Measurements from ENCODE around the gene MRPL21. TPM values are rescaled to one million over a fixed set of nuclear protein-coding genes. Genes with fewer than 3 reads are reported as not detected.
A peak's percentile ranks its signal among the peaks of the same experiment; 100 is the strongest.

The MRPL21 gene
- total RNA-seq, 1 experiment from 2014 or later = 138 TPM

DNA sequence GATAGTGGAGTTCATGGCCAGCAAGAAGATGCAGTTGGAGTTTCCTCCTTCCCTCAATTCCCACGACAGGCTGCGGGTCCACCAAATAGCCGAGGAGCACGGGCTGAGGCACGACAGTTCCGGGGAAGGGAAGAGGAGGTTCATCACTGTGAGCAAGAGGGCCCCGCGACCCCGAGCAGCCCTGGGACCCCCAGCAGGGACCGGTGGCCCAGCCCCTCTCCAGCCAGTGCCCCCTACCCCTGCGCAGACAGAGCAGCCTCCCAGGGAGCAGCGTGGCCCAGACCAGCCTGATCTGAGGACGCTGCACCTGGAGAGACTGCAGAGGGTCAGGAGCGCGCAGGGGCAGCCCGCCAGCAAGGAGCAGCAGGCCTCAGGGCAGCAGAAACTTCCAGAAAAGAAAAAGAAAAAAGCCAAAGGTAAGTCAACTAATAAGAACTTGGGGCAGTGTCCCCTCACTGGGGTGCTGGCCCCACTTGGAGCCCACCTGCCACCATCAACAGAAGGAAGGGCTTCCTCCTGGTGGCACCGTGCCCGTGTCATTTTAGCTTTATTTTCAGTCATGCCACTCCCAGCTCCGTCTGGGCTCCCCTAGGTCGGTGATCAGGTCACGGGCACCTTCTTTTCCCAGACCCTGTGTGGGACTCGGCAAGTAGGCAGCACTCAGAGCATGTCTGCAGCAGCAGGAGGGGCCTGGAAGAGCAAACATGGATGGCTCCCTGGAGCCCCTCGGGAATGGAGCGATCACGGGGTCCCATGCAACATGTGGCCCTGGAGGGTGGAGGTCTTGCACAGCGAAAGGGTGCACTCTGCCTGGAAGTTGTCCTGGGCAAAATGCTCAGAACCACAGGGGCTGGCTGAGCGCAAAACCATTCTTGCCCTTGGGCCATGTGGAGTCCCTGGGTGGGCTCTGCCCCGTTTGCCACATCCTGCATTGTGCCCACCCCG, 33.3 kb upstream of the MRPL21 start:
- Histone ChIP-seq H3K36me3 (peaks cover 13% of the 10 kb centered on the region), H3K4me3 (no peak overlapping the region), H3K27me3 (no peaks in the 10 kb centered on the region), H3K9me3 (no peaks in the 10 kb centered on the region)
- DNase-seq = no peak

- Histone ChIP-seq H3K27me3 (no peaks in the 10 kb centered on the region), H3K9me3 (no peaks in the 10 kb centered on the region), H3K36me3 (peaks cover 13% of the 10 kb centered on the region), H3K4me3 (no peak overlapping the region)
- DNase-seq = no peak
Observed at GRCh38 chr11:68936358-68936636, 32.7 kb upstream of the MRPL21 start.

DNA sequence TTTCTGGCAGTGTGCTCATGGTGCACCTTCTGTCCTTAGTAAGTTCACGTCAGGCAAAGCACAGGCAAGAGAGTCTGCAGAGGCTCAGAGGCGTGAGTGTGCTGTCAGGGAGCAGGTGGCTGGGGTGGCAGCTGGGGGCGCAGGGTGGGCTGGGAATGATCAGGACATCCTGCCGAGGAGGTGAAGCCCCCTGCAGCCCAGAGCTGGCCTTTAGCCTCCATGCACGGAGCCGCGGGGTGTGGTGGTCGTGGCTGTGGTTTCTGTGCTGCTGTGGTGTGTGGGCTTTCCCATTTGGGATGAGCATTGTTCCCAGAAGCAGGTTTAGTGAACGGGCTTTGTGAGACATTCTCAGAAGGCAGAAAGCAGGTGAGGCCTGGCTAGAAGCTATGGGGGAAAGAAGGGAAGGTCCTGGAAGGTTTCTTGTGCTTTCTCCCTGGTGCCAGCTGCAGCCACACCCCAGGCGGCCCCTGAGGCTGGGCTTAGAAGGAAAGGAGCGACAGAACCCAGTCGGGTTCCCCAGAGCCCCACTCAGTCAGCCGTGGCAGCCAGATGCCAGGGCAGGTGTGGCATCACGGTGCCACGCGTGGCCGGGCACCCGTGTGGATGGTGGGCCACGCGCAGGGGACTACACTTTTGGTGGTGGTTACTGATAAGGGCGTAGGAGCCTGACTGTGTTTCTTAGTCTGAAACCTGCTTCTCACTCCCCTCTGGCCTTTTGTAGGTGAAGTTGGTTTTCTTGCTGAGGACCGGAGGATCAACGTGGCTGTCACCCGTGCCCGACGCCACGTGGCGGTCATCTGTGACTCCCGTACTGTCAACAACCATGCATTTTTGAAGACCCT, 32.1 kb upstream of the MRPL21 start:
- DNase-seq = no peak
- Histone ChIP-seq H3K36me3 (peaks cover 13% of the 10 kb centered on the region), H3K4me3 (no peak overlapping the region), H3K27me3 (no peaks in the 10 kb centered on the region), H3K9me3 (no peaks in the 10 kb centered on the region)

DNA sequence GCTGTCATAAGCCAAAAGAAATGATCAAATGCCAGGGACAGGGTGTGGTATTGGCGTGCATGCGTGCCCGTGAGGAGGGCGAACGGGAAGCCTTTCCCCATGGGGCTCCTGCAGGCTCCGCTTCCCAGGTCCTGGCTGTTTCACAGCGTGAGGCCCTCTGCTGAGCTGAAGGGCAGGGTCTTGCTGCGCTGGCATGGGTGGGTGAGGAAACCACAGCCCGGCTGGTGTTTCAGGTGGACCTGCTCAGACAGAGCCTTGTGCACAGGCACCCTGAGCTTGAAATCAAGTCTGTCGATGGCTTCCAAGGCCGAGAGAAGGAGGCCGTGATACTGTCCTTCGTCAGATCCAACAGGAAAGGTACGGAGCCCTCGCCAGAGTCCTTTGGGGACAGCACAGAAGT, 31.4 kb upstream of the MRPL21 start:
- no peaks in the 10 kb centered on the region for H3K27me3 ChIP-seq
- H3K9me3 ChIP-seq = no peaks in the 10 kb centered on the region
- peaks cover 16% of the 10 kb centered on the region for H3K36me3 ChIP-seq
- no peak for DNase-seq
- H3K4me3 ChIP-seq = no peak overlapping the region

- peaks cover 18% of the 10 kb centered on the region for H3K36me3 ChIP-seq
- H3K27me3 ChIP-seq = no peaks in the 10 kb centered on the region
- no peaks in the 10 kb centered on the region for H3K9me3 ChIP-seq
- H3K4me3 ChIP-seq = no peak overlapping the region
- DNase-seq = no peak
Observed at GRCh38 chr11:68934666-68935065, 31.0 kb upstream of the MRPL21 start.

DNA sequence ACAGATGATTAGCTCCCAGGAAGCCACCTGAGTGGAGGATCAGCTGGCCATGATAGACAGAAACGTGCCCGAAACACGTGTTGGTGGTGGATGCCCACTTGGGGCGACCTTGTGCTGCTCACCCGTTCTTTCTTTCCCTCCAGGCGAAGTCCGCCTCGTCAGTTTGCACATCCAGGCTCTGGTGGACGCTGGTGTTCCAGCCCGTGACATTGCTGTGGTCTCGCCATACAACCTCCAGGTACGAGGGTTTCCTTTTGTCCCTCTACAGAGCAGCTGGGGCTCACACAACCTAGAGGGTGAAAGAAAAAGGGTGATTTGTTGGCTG, 30.7 kb upstream of the MRPL21 start:
- Histone ChIP-seq H3K27me3 (no peaks in the 10 kb centered on the region), H3K4me3 (no peak overlapping the region), H3K9me3 (no peaks in the 10 kb centered on the region), H3K36me3 (peaks cover 20% of the 10 kb centered on the region)
- DNase-seq = no peak

DNA sequence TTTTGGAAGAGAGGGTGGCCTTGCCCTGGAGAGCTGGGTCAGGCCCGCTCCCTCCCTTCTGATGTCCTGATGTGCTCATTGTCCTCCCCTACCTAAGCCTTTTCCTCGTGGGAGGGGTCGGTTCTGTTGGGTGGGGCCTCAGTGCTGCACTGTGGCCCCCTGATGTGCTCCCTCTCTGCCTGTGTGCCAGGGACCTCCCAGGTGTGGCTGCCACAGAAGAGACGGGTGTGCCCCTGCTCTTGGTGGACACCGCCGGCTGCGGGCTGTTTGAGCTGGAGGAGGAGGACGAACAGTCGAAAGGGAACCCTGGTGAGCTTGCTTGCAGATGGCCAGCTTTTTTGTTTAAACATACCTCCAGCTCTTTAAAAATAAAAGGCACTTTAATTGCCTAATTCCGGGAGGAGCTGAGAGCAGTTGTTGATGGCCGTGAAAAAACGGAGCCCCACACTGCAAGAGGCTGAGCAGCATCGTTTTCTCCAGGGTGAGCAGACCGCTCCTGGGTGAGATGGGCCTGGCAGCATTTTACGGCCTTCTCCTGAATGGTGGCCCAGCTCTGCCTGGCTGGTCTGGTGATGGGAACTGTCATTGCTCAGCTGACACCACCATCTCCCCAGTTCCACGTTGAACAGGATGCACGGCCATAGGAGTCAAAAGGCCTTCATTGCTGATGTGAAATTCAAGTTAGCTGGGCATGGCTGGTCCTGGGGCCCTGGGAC, 30.1 kb upstream of the MRPL21 start:
- Histone ChIP-seq H3K36me3 (peaks cover 23% of the 10 kb centered on the region), H3K27me3 (no peaks in the 10 kb centered on the region), H3K4me3 (no peak overlapping the region), H3K9me3 (no peaks in the 10 kb centered on the region)
- DNase-seq = no peak

DNA sequence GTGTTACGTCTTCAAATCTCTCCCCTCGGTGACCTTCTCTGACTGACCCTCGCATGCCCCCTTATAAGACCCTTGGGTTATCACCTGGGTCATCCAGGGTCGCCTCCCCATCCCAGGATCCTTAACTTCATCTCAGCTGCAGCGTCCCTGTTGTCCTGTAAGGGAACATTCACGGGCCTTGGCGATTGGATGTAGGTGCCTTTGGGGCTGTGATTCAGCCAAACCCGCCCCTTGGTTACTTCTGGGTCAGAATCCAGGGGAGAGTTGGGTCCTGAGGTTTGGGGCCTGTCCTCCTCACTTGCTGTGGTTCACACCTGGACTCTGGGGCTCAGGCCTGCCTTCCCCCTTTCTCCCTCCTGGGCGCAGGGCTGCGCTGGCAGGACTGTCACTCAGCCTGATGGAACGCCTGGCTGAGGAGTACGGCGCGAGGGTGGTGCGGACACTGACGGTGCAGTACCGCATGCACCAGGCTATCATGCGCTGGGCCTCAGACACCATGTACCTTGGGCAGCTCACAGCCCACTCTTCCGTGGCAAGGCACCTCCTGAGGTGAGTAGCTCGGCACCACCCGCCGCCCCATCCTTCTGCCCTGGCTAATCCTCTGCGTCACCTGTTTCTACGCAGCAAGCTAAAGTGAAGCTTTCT, 29.4 kb upstream of the MRPL21 start:
- no peaks in the 10 kb centered on the region for H3K9me3 ChIP-seq
- no peak for DNase-seq
- H3K36me3 ChIP-seq = peaks cover 30% of the 10 kb centered on the region
- H3K27me3 ChIP-seq = no peaks in the 10 kb centered on the region
- H3K4me3 ChIP-seq = no peak overlapping the region

- Histone ChIP-seq H3K4me3 (no peak overlapping the region), H3K9me3 (no peaks in the 10 kb centered on the region), H3K36me3 (peaks cover 33% of the 10 kb centered on the region), H3K27me3 (no peaks in the 10 kb centered on the region)
- peak; percentile 69 for DNase-seq
Observed at GRCh38 chr11:68932358-68932757, 28.7 kb upstream of the MRPL21 start.

DNA sequence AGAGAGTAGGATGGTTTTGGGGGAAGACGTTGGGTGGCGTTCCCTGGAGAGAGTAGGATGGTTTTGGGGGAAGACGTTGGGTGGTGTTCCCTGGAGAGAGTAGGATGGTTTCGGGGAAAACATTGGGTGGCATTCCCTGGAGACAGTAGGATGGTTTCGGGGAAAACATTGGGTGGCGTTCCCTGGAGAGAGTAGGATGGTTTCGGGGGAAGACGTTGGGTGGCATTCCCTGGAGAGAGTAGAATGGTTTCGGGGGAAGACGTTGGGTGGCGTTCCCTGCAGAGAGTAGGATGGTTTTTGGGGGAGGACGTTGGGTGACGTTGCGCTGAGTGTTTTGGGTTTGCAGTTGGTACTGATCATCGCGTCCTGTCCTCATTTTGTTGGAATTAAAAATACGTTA, 28.3 kb upstream of the MRPL21 start:
- H3K36me3 ChIP-seq = peaks cover 33% of the 10 kb centered on the region
- H3K9me3 ChIP-seq = no peaks in the 10 kb centered on the region
- no peaks in the 10 kb centered on the region for H3K27me3 ChIP-seq
- DNase-seq = no peak
- no peak overlapping the region for H3K4me3 ChIP-seq

- Histone ChIP-seq H3K36me3 (peaks cover 33% of the 10 kb centered on the region), H3K27me3 (no peaks in the 10 kb centered on the region), H3K9me3 (no peaks in the 10 kb centered on the region), H3K4me3 (no peak overlapping the region)
- DNase-seq = no peak
Observed at GRCh38 chr11:68930991-68931855, 27.6 kb upstream of the MRPL21 start.

GRCh38 chr11:68929706-68930570, 26.3 kb upstream of the MRPL21 start:
- DNase-seq = no peak
- H3K4me3 ChIP-seq = no peak overlapping the region
- H3K36me3 ChIP-seq = peaks cover 45% of the 10 kb centered on the region
- no peaks in the 10 kb centered on the region for H3K27me3 ChIP-seq
- peaks cover 9% of the 10 kb centered on the region for H3K9me3 ChIP-seq

- Histone ChIP-seq H3K27me3 (no peaks in the 10 kb centered on the region), H3K9me3 (peaks cover 13% of the 10 kb centered on the region), H3K4me3 (no peak overlapping the region), H3K36me3 (peaks cover 53% of the 10 kb centered on the region)
- DNase-seq = no peak
Observed at GRCh38 chr11:68929135-68929534, 25.5 kb upstream of the MRPL21 start.

DNA sequence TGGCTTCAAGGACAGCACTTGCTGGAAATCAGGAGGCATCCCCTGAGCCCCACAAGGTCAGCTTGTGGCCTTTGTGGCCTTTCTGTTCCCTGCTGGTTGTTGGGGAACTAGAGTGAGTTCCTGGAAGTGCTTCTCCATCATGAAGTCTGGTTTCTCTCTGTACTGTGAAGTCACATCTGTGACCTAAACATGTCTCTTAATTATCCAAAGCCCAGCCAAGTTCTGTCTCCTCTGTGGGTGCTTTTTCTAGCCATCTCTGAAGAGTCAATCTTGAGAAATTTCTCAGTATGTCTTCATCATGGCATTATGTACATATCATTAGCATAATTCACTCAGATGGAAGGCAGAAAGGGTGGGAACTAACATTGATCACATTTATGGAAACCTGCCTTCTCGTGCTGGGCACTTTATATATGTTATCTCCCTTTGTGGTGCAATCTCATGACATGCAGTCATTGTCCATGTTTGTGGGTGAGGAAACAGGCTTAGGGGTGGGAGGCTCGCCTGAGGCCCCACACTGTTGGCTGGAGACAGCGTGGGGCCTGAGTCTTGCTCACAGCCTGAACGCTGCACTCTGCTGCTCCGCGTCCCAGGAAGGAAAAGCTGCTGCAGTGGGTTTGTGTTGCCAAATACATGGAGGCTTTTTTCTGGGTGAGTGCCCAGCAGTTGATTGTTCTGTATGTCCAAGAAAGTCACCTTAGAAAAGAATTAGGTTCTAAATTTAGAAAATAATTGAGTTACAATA, 24.7 kb upstream of the MRPL21 start:
- peaks cover 61% of the 10 kb centered on the region for H3K36me3 ChIP-seq
- no peak for DNase-seq
- H3K9me3 ChIP-seq = peaks cover 15% of the 10 kb centered on the region
- H3K27me3 ChIP-seq = no peaks in the 10 kb centered on the region
- H3K4me3 ChIP-seq = no peak overlapping the region
